Fibroblast of lung (primary cell): ENCODE results near the gene CNTN4.

Source experiments
- CTCF ChIP-seq, 2 donors: IDR thresholded peaks in 1 of 2; conservative IDR thresholded peaks in 1 of 2; 1 replicate in 1 of 2; 2 replicates in 1 of 2; pipeline ENCODE4 v1.5.1; 2011 to 2012; ENCODE audit warnings: low read length in 2 of 2, control low read depth in 1 of 2, inconsistent platforms in 1 of 2, low read depth in 1 of 2, mild to moderate bottlenecking in 1 of 2
- EZH2 ChIP-seq: IDR thresholded peaks from 2 replicates; pipeline ENCODE4 v1.5.1; 2012; ENCODE audit warnings: low read length, control low read depth, mild to moderate bottlenecking; ENCODE audit errors: missing control alignments

GRCh38 chr3:2094941-2095340 is 3.7 kb upstream of the CNTN4 start:
- no peak for TF ChIP-seq CTCF (conservative IDR thresholded peaks at IDR 0.05 in 1 of 2, IDR thresholded peaks at IDR 0.05 in 1 of 2; ENCODE audit: low read depth in 1 of 2, low read length in 2 of 2)
- TF ChIP-seq EZH2 = no peak
